HUES64 (cell line): ENCODE results near the gene HOXA11.

Experiments
- H3K27ac ChIP-seq: 2 replicates; pipeline ENCODE4 v1.7.0; 2013; ENCODE audit warnings: low read depth, low read length, inconsistent platforms
- H3K27me3 ChIP-seq: 2 replicates; pipeline ENCODE4 v1.6.1; 2013; ENCODE audit warnings: mild to moderate bottlenecking, low read length; ENCODE audit not compliant: insufficient read depth
- H3K36me3 ChIP-seq: 2 replicates; pipeline ENCODE4 v1.6.1; 2013; ENCODE audit warnings: mild to moderate bottlenecking, low read length; ENCODE audit not compliant: insufficient read depth
- H3K4me1 ChIP-seq: 2 replicates; pipeline ENCODE4 v1.6.1; 2013; ENCODE audit warnings: mild to moderate bottlenecking, low read length, moderate library complexity; ENCODE audit not compliant: insufficient read depth
- H3K4me3 ChIP-seq: 2 replicates; pipeline ENCODE4 v1.5.1; 2013; ENCODE audit warnings: mild to moderate bottlenecking, low read length, moderate library complexity
- H3K9ac ChIP-seq: 2 replicates; pipeline ENCODE4 v1.6.1; 2013; ENCODE audit warnings: mild to moderate bottlenecking, low read depth, low read length
- H3K9me3 ChIP-seq: 2 replicates; pipeline ENCODE4 v1.6.1; 2013; ENCODE audit warnings: low read depth, low read length; ENCODE audit not compliant: insufficient read depth
- WGBS: fragments of 150-250, 120-280 bp; methylation state at CpG from one replicate; pipeline ENCODE4 v1.1.7; 2013; ENCODE audit warnings: missing lambda C conversion rate; 5-methylcytosine and 5-hydroxymethylcytosine counted together

Gene HOXA11

DNA sequence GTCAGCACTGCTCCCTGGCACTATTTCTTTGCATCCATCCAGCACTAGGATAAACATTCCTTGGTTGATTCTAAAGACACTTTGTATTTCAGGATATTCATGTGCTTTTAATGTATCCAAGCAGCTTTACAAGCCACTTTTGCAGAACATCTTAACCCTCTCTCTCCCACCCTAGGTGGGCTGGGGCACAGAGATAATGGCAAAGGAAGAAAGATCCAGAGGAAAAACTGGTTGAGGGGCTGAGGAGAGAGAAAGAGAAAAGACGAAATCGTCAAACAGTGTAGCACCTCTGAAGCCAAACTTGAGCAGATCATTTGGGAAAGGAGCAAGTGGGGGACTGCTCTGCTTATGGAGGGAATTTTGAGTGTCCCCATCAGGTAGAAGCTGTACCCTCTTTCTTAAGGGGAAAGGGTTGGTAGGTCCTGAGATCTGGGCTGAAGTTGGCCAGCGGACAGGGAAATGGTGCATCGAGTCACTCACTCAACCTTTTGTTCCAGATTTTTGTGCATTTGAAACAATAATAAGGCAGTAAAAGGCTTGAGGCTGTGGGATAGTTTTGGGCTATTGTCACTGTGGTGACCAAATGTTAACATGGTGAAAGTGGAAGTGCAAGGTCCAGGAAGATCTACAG lies 19.0 kb upstream of the HOXA11 start:
- Histone ChIP-seq H3K27ac (no peak overlapping the region), H3K27me3 (peaks cover 100% of the 10 kb centered on the region), H3K4me3 (no peak overlapping the region), H3K9me3 (no peaks in the 10 kb centered on the region), H3K36me3 (no peaks in the 10 kb centered on the region), H3K9ac (no peak overlapping the region), H3K4me1 (no peaks in the 10 kb centered on the region)
- 18% methylated on average over 4 of the region's 4 CpGs for WGBS

DNA sequence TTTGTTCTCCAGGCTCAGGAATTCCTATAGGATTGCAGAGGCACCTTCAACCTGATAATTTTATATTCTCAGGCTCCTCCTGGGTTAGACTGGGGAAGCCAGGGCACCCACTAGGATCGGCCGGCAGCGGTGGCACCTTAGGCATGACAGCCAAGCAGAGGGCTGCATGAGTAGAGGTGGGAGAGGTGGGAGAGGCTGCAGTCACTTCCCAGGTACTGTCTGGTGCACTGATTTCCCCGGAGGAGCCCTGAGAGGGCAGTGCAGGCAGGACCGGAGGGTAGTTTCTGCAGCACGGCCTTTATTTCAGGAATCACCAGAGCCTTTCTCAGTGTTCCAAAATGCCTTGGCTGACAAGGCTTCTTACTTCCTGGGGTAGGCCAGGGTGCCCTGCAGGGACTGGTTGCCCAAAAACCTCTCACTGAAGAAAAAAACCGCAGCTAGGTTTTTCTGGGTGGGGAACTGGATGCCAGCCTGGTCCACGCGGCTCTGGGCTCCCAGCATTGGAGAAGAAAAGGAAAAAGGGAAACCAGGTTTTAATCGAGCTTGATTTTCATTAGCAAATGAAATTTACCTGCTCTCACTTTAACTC lies 18.4 kb upstream of the HOXA11 start:
- no peaks in the 10 kb centered on the region for H3K9me3 ChIP-seq
- H3K36me3 ChIP-seq = no peaks in the 10 kb centered on the region
- H3K27ac ChIP-seq = no peak overlapping the region
- 17% methylated on average over 10 of the region's 10 CpGs for WGBS
- H3K4me3 ChIP-seq = no peak overlapping the region
- no peaks in the 10 kb centered on the region for H3K4me1 ChIP-seq
- H3K9ac ChIP-seq = no peak overlapping the region
- peaks cover 100% of the 10 kb centered on the region for H3K27me3 ChIP-seq

DNA sequence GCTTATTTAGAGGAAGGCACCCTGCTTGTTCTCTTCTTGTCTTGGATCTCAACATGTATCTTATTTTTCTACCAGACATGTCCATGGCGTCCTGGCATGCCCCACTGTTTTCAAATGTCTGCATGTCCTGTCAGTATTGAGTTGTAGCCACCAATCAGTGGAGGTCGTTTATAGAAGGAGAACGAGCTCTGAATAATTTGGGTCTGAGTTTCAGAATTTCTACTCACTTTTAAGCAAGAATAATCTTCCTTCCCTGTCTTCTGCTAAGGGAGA lies 17.8 kb upstream of the HOXA11 start:
- 11% methylated on average over 2 of the region's 3 CpGs for WGBS
- H3K27ac ChIP-seq = no peak overlapping the region
- no peaks in the 10 kb centered on the region for H3K36me3 ChIP-seq
- no peak overlapping the region for H3K4me3 ChIP-seq
- no peak overlapping the region for H3K9ac ChIP-seq
- H3K27me3 ChIP-seq = peaks cover 100% of the 10 kb centered on the region
- H3K9me3 ChIP-seq = no peaks in the 10 kb centered on the region
- H3K4me1 ChIP-seq = no peaks in the 10 kb centered on the region

DNA sequence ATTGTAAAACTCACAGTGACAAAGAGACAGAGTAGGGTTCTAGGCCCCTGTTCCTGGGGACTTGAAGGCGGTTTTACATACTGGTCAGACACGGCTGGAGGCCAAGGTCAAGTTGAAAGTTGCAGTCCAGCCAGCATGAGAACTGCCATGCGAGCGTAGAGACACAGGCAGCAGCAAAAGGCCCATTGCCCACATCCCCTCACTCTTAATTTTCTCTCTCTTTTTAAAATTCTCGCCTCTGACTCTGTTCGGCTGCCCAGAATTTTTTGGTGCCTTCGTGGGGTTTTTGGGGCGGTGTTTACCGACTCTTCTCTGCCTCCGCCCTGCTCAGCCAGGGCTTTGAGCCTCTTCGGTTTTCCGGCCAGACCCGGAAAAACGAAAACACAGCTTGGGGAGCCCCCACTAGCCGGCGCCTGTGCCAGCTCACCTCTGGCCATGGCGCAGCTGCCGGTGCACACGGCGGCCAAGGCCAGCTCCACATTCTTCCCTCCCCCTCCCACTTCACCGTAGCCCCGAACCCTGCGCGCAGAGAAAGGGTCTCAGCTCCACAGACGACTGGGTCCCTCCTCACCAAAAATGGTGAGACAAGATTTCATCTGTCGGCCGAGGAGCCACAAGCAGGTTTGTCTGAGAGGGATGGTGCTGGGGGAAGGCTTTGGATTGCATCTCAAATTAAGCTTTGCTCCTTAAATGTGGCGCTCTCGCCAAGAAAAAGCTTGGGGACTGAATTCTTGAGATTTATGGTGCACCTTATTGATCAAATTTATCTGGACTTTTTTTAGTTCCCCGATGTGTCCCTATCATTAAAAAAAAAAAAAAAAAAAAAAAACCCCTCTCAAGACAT lies 17.2 kb upstream of the HOXA11 start:
- no peaks in the 10 kb centered on the region for H3K4me1 ChIP-seq
- peaks cover 100% of the 10 kb centered on the region for H3K27me3 ChIP-seq
- H3K9me3 ChIP-seq = no peaks in the 10 kb centered on the region
- no peak overlapping the region for H3K9ac ChIP-seq
- no peak overlapping the region for H3K4me3 ChIP-seq
- no peaks in the 10 kb centered on the region for H3K36me3 ChIP-seq
- H3K27ac ChIP-seq = no peak overlapping the region
- 6% methylated on average over 30 of the region's 30 CpGs for WGBS

DNA sequence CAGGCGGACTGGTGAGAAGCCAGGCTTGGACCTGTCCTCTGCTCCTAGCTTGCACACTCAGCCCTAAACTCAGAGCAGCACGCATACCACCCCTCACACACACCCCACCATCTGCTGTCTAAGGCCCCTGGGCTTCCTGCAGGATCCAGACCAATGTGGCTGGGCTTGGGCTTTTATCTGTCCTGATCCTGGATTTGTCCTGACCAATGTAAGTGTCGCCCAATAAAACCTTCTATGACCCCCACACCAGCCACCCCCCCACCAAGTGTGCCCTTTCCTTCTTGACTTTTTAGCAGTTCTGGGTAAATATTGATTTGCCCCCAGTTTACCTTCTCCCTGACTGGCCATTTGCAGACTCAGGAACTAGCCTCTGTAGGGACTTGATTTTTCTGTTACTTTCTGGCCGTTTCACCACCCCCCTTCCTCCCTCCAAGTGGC lies 16.6 kb upstream of the HOXA11 start:
- no peak overlapping the region for H3K4me3 ChIP-seq
- no peak overlapping the region for H3K27ac ChIP-seq
- no peaks in the 10 kb centered on the region for H3K9me3 ChIP-seq
- WGBS = 14% methylated on average over 4 of the region's 4 CpGs
- H3K4me1 ChIP-seq = no peaks in the 10 kb centered on the region
- H3K27me3 ChIP-seq = peaks cover 100% of the 10 kb centered on the region
- no peak overlapping the region for H3K9ac ChIP-seq
- H3K36me3 ChIP-seq = no peaks in the 10 kb centered on the region

DNA sequence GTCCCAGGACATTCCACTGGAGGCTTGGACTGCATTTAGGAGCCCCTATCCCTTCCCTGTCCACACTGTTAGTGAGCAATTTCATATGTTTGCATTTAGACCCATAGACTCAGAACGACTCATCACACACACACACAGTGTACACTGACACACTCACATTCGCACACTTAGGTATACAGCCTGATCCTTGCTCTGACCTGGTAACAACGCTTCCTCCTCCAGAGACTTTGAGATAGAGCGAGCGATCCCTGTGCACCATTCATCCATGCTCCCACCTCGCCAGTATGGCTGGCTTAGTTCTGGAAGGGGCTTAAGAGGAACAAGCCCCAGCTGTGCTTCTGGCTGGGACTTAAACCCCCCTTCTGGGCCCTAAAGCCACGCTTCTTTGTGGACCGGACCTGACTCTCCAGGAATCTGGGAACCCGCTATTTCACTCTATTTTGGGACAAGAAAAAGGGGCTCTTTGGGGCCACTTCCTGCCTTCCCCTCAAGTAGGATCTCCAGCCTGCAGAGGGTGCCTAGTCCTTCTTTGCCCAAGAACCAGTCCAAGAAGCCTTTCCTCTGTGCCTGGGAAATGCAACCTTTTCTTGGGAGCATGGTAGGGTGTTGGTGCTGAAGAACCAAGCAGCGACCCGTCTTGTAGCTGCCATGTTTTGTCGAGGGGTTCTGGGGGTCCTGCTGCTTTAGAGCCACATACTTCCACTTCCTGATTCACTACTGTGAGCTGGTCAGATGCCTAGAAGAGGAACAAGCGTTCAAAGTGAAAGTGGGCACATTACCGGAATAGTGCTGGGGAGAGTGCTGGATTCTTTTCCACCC lies 15.9 kb upstream of the HOXA11 start:
- Histone ChIP-seq H3K4me1 (no peaks in the 10 kb centered on the region), H3K27me3 (peaks cover 100% of the 10 kb centered on the region), H3K4me3 (no peak overlapping the region), H3K27ac (no peak overlapping the region), H3K9me3 (no peaks in the 10 kb centered on the region), H3K36me3 (no peaks in the 10 kb centered on the region), H3K9ac (no peak overlapping the region)
- 8% methylated on average over 14 of the region's 14 CpGs for WGBS

DNA sequence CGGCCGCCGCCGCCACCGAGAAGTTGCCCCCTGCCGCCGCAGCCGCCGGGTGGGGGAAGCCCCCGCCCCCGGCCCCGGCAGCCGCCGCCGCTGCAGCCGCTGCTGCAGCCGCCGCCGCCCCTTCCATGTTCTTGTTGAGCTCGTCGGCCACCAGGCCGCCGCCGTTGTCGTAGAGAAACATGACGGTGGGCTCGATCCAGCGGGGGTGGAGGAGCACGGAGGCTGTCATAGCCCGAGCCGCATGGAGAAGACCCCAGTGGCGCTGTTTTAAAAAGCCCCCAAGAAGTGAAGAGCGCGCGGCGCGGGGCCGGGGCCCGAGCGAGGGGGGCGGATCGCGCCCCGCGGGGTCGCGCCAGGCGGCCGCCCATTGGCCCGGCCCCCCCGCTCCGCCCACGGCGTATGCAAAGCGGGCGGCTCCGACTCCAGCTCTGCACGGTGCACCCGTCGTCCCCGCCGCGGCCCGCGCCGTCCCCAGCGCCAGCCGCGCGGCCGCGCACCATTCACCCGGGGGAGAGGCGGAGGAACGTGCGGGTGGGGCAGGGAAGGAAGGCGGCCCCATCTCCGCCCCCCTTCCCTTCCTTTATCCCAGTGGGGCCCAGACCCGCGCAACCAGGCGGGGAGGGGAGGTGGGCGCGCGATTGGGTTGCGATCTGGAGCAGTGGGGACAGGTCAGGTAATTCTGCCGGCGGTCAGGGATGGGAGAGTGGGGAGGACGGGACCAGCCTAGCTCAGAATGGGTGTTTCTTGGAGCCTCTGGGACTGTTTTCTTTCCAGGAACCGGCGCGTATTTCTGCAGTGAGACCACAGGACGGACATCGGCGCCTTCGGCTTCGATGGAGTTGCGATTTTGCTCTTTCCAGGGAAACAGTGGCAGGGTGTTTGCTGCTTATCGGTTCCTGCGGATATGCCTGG lies 15.1 kb upstream of the HOXA11 start, which contains the start of gene HOXA13:
TSS of gene HOXA13 (minus strand) at position 243 of the 912 bp plus-strand sequence. CDS start at position 229, 14 bp downstream.
- WGBS = 1% methylated on average over 94 of the region's 99 CpGs
- peak within 1 kb of the TSS; percentile 29; the same call in 1 of the 2 replicates for H3K4me3 ChIP-seq
- no peak within 1 kb of the TSS for H3K27ac ChIP-seq
- no peaks in the 10 kb centered on the region for H3K36me3 ChIP-seq
- no peaks in the 10 kb centered on the region for H3K4me1 ChIP-seq
- H3K9ac ChIP-seq = no peak within 1 kb of the TSS
- H3K27me3 ChIP-seq = peaks cover 100% of the 10 kb centered on the region
- no peaks in the 10 kb centered on the region for H3K9me3 ChIP-seq

DNA sequence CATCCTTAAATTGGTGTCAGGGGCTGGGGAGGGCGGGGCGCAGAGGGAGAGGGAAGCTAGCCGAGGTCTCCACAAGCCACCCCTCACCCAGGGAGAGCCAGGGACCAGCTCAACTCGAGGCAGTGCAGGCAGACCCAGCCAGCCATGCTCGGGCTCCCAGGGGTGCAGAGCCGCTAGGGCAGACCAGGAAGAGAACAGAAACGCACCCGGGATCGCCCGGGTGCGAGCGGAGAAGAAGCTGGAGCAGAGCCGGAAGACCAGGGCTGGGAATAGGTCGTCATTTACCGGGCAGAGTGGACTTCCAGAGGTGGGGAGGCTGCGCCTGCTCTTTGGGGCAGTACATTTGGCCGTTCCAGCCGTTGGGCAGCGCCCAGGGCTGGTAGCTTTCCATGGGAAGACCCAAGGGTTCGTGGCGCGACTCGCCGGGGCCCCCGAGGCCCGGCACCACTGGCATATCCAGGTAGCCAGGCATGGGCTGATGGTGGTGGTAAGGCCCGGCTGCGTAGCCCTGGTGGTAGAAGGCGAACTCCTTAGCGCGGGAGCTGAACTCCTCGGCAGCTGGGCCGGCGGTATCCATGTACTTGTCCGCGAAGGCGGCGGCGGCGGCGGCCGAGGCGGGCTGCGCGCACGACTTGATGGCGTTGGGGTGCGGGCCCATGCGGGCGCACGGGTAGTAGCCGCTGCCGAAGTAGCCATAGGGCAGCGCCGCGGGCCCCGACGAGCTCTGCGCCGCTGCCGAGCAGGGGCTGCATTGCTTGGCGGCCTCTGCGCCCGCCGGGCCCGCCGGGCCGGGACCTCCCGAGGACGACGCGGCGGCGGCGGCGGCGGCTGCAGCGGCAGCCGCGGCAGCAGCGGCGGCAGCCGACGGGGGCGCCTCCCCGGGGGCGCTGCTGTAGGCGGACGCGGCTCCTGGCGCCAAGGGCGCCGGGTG lies 14.1 kb upstream of the HOXA11 start:
- Histone ChIP-seq H3K27ac (no peak overlapping the region), H3K9me3 (no peaks in the 10 kb centered on the region), H3K36me3 (no peaks in the 10 kb centered on the region), H3K4me1 (no peaks in the 10 kb centered on the region), H3K9ac (no peak overlapping the region), H3K27me3 (peaks cover 100% of the 10 kb centered on the region), H3K4me3 (no peak overlapping the region)
- 2% methylated on average over 93 of the region's 93 CpGs for WGBS

DNA sequence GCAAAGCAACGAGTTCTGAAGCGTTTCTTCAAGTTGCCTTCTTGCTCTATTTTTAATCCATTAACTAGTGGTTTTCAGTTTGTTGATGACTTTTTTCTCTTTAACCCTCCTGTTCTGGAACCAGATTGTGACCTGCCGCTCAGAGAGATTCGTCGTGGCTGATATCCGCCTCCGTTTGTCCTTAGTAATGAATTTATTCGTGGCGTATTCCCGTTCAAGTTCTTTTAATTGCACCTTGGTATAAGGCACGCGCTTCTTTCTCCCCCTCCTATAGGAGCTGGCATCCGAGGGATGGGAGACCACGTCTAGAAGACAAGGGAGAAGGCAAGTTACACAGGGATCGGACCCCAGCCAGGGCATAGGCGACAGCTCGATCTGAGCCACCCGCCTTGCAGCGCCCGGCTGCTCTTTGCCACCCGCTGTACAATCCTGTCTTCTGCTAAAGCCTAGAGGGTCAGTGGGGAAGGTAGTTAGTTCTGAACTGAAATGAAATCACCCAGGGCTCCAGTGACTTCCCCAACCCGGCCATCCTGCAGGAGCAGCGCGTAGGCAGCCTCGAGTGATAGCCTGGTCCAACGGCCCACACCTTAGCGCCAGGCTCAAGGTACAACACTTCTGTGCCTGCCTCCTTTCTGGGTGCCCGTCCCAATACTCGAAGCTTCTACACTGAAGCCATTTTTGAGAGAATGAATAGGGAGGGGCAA lies 13.3 kb upstream of the HOXA11 start:
- Histone ChIP-seq H3K4me3 (no peak overlapping the region), H3K9ac (no peak overlapping the region)

More for the DNA sequence above, 13.3 kb upstream of the HOXA11 start:
- H3K9me3 ChIP-seq = no peaks in the 10 kb centered on the region
- no peak overlapping the region for H3K27ac ChIP-seq
- peaks cover 100% of the 10 kb centered on the region for H3K27me3 ChIP-seq
- no peaks in the 10 kb centered on the region for H3K4me1 ChIP-seq
- H3K36me3 ChIP-seq = no peaks in the 10 kb centered on the region
- 7% methylated on average over 29 of the region's 29 CpGs for WGBS
